Astrocyte (in vitro differentiated cells and primary cell): Measurements from ENCODE around the gene CCN5. TPM values are rescaled to one million over a fixed set of nuclear protein-coding genes. Genes with fewer than 3 reads are reported as not detected.

Source experiments
- DNase-seq: peaks from one replicate; pipeline ENCODE4 v3.0.0-alpha.2; 2010; ENCODE audit warnings: low read depth
- FAIRE-seq: peaks from 2 replicates; lab custom pipeline; 2011; peaks lifted over from hg19 to GRCh38; lab: Jason Lieb, UNC
- H2AFZ ChIP-seq: 2 replicates; pipeline ENCODE4 v1.6.0; 2012; ENCODE audit warnings: low read depth, low read length, inconsistent platforms
- H3K27ac ChIP-seq: 2 replicates; pipeline ENCODE4 v1.5.1; 2011; ENCODE audit warnings: low read depth, low read length, inconsistent platforms
- H3K27me3 ChIP-seq: 2 replicates; pipeline ENCODE4 v1.6.0; 2011; ENCODE audit warnings: low read length, inconsistent platforms; ENCODE audit not compliant: insufficient read depth
- H3K36me3 ChIP-seq: 2 replicates; pipeline ENCODE4 v1.5.1; 2011; ENCODE audit warnings: low read length, inconsistent platforms; ENCODE audit not compliant: insufficient read depth
- H3K4me1 ChIP-seq: 2 replicates; pipeline ENCODE4 v1.5.1; 2011; ENCODE audit warnings: low read length, inconsistent platforms; ENCODE audit not compliant: insufficient read depth
- H3K4me2 ChIP-seq: 2 replicates; pipeline ENCODE4 v1.6.0; 2012; ENCODE audit warnings: low read length, inconsistent platforms
- H3K4me3 ChIP-seq: 2 replicates; pipeline ENCODE4 v1.5.1; 2011; ENCODE audit warnings: low read depth, mild to moderate bottlenecking, low read length, inconsistent platforms; ENCODE audit not compliant: insufficient read depth
- H3K79me2 ChIP-seq: 2 replicates; pipeline ENCODE4 v1.6.0; 2012; ENCODE audit warnings: mild to moderate bottlenecking, low read length, inconsistent platforms; ENCODE audit not compliant: insufficient read depth
- H3K9ac ChIP-seq: 2 replicates; pipeline ENCODE4 v1.6.0; 2012; ENCODE audit warnings: mild to moderate bottlenecking, low read length, inconsistent platforms
- H3K9me3 ChIP-seq: 2 replicates; pipeline ENCODE4 v1.5.1; 2012; ENCODE audit warnings: low read depth, mild to moderate bottlenecking, low read length, inconsistent platforms; ENCODE audit not compliant: insufficient read depth
- H4K20me1 ChIP-seq: 2 replicates; pipeline ENCODE4 v1.6.0; 2012; ENCODE audit warnings: low read length, inconsistent platforms; ENCODE audit not compliant: insufficient read depth
- H3K27ac Mint-ChIP-seq: one replicate; pipeline ENCODE4 v1.8.0; 2021; ENCODE audit warnings: mild to moderate bottlenecking, mixed read lengths; ENCODE audit not compliant: unreplicated experiment
- H3K27me3 Mint-ChIP-seq: one replicate; pipeline ENCODE4 v1.8.0; 2021; ENCODE audit warnings: low read depth, mixed read lengths; ENCODE audit not compliant: unreplicated experiment
- H3K36me3 Mint-ChIP-seq: one replicate; pipeline ENCODE4 v1.8.0; 2021; ENCODE audit warnings: low read depth, mixed read lengths; ENCODE audit not compliant: unreplicated experiment
- H3K4me1 Mint-ChIP-seq: one replicate; pipeline ENCODE4 v1.8.0; 2021; ENCODE audit warnings: low read depth, mixed read lengths; ENCODE audit not compliant: unreplicated experiment
- H3K4me3 Mint-ChIP-seq: one replicate; pipeline ENCODE4 v1.8.0; 2021; ENCODE audit warnings: mild to moderate bottlenecking, moderate library complexity, mixed read lengths; ENCODE audit not compliant: unreplicated experiment
- H3K9me3 Mint-ChIP-seq: one replicate; pipeline ENCODE4 v1.8.0; 2021; ENCODE audit warnings: mild to moderate bottlenecking, mixed read lengths; ENCODE audit not compliant: unreplicated experiment
- CTCF ChIP-seq: IDR thresholded peaks from 2 replicates; pipeline ENCODE4 v1.5.1; 2011; ENCODE audit warnings: low read depth, mild to moderate bottlenecking, inconsistent platforms, low read length, moderate library complexity; ENCODE audit not compliant: insufficient read depth
- EZH2 ChIP-seq: IDR thresholded peaks from 2 replicates; pipeline ENCODE4 v1.6.1; 2012; ENCODE audit warnings: mild to moderate bottlenecking, low read length, inconsistent platforms; ENCODE audit not compliant: insufficient read depth
- total RNA-seq: library from RNA; stranded (reverse); gene quantifications from 2 replicates; pipeline ENCODE4 v1.2.1, GENCODE V29; 2021

CCN5 gene
- total RNA-seq, 1 donor from 2014 or later, result not detected

GRCh38 chr20:44758247-44759101 lies 43.3 kb downstream of the CCN5 start:
- Mint-ChIP-seq H3K36me3 (no peaks in the 10 kb centered on the region), H3K4me3 (no peak overlapping the region), H3K27ac (no peak overlapping the region), H3K4me1 (no peaks in the 10 kb centered on the region), H3K27me3 (peaks cover 35% of the 10 kb centered on the region), H3K9me3 (no peaks in the 10 kb centered on the region)
- Histone ChIP-seq H3K4me3 (no peak overlapping the region), H3K36me3 (no peaks in the 10 kb centered on the region), H3K27ac (no peak overlapping the region), H3K4me1 (no peaks in the 10 kb centered on the region), H4K20me1 (no peaks in the 10 kb centered on the region), H3K4me2 (no peak overlapping the region), H3K9ac (no peak overlapping the region), H3K9me3 (no peaks in the 10 kb centered on the region), H3K79me2 (no peaks in the 10 kb centered on the region), H3K27me3 (peaks cover 18% of the 10 kb centered on the region), H2AFZ (no peak overlapping the region)
- TF ChIP-seq CTCF (no peak), EZH2 (no peak)
- DNase-seq, result no peak
- no peak for FAIRE-seq

DNA sequence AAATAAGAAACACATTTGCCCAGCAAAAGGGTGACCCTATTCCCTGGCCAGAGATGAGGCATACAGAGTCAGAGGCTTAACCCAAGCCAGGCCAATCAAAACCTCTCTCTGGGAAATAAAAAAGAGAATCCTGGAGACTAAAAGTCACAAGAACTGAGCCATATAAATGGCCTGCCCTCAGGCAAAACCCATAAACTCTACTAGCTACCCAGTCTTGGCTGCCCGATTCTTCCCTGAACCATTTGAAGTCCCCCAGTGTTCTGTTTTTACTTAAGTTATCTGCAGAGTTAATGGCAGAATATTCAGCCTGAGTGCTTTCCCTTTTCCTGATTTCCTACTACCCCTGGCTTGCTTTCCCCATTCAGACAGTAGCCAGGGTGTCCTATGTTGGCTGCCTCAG lies 44.4 kb downstream of the CCN5 start:
- Histone ChIP-seq H3K36me3 (no peaks in the 10 kb centered on the region), H3K27me3 (peaks cover 21% of the 10 kb centered on the region), H3K4me3 (no peak overlapping the region), H3K79me2 (no peaks in the 10 kb centered on the region), H3K9me3 (no peaks in the 10 kb centered on the region), H3K9ac (no peak overlapping the region), H3K4me1 (no peaks in the 10 kb centered on the region), H2AFZ (no peak overlapping the region), H3K27ac (no peak overlapping the region), H3K4me2 (no peak overlapping the region), H4K20me1 (no peaks in the 10 kb centered on the region)
- FAIRE-seq, result no peak
- Mint-ChIP-seq H3K4me3 (no peak overlapping the region), H3K9me3 (no peaks in the 10 kb centered on the region), H3K4me1 (no peaks in the 10 kb centered on the region), H3K36me3 (no peaks in the 10 kb centered on the region), H3K27ac (no peak overlapping the region), H3K27me3 (peaks cover 30% of the 10 kb centered on the region)
- no peak for DNase-seq
- no peak for TF ChIP-seq EZH2
- no peak for TF ChIP-seq CTCF

DNA sequence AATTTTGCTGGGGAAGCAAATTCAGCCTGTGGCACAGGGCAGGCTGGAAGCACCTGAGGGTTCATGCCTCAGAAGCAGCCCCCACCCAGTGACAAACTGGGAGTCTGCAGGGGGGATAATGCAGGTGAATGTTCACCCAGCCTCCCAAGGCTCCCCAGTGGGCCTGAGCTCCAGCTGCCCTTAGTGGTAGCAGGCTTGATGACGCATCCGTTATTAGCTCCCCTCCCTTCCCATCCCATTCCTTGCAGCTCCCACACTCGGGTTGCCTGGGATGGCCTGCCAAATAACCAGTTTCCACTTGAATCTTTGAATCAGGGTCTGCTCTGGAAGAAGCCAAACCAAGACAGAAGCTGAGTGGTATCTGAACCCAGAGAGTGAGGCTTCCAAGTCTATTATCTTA lies 46.3 kb downstream of the CCN5 start:
- FAIRE-seq (no peak), DNase-seq (no peak)
- Histone ChIP-seq H3K4me1 (no peaks in the 10 kb centered on the region), H3K79me2 (no peaks in the 10 kb centered on the region), H3K9me3 (no peaks in the 10 kb centered on the region), H3K4me3 (no peak overlapping the region), H3K36me3 (no peaks in the 10 kb centered on the region), H2AFZ (no peak overlapping the region), H4K20me1 (no peaks in the 10 kb centered on the region), H3K9ac (no peak overlapping the region), H3K4me2 (no peak overlapping the region), H3K27me3 (peaks cover 20% of the 10 kb centered on the region), H3K27ac (no peak overlapping the region)
- no peak overlapping the region for H3K27ac Mint-ChIP-seq
- no peaks in the 10 kb centered on the region for H3K36me3 Mint-ChIP-seq
- H3K9me3 Mint-ChIP-seq, result no peaks in the 10 kb centered on the region
- no peak for TF ChIP-seq CTCF
- no peak for TF ChIP-seq EZH2
- H3K4me3 Mint-ChIP-seq, result no peak overlapping the region
- H3K27me3 Mint-ChIP-seq, result peaks cover 33% of the 10 kb centered on the region
- H3K4me1 Mint-ChIP-seq, result peaks cover 8% of the 10 kb centered on the region
